ENCODE data around the gene RAD51B. TPM values are rescaled to one million over a fixed set of nuclear protein-coding genes. Genes with fewer than 3 reads are reported as not detected.

RAD51B gene
- total and polyA plus RNA-seq, 2 of the 13 experiments (the other 11 are each of a cell fraction or from before 2014, with no cell fraction given): 7.0 to 9.5 TPM

DNA sequence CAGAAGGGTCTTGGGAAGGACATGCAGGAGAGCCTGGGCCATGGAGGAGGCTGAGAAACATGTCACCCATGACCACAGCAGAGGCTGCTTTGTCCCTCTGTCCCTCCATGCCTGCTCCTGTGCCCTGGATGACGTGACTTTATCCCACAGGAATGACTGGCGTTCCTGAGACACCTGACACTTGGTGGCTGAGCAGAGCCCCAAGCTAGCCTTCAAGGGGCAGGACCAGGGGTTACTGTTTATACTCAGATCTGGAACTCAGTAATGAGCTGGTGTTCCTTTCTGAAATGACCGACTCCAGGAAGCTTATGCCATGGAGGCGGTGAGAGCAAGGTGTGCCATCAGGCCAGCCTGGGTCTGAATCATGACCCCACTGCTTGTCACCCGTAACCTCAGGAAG lies 929.1 kb downstream of the RAD51B start (continued):
- TF ChIP-seq SIN3A (IDR thresholded peaks at IDR 0.05; ENCODE audit: borderline replicate concordance, low read depth, low read length) (no peak), SAP130 (CRISPR knock-in tag; IDR thresholded peaks at IDR 0.05; ENCODE audit: low read depth) (no peak), SUZ12 (IDR thresholded peaks at IDR 0.05; ENCODE audit: low read depth, low read length) (no peak), IRX3 (CRISPR knock-in tag; IDR thresholded peaks at IDR 0.05; ENCODE audit: borderline replicate concordance, low read depth) (no peak), ZNF615 (CRISPR knock-in tag; IDR thresholded peaks at IDR 0.05; ENCODE audit: borderline replicate concordance) (no peak), RARA (CRISPR knock-in tag; IDR thresholded peaks at IDR 0.05) (no peak), ZNF878 (CRISPR knock-in tag; IDR thresholded peaks at IDR 0.05) (no peak), ZNF296 (CRISPR knock-in tag; conservative IDR thresholded peaks at IDR 0.05) (no peak)

DNA sequence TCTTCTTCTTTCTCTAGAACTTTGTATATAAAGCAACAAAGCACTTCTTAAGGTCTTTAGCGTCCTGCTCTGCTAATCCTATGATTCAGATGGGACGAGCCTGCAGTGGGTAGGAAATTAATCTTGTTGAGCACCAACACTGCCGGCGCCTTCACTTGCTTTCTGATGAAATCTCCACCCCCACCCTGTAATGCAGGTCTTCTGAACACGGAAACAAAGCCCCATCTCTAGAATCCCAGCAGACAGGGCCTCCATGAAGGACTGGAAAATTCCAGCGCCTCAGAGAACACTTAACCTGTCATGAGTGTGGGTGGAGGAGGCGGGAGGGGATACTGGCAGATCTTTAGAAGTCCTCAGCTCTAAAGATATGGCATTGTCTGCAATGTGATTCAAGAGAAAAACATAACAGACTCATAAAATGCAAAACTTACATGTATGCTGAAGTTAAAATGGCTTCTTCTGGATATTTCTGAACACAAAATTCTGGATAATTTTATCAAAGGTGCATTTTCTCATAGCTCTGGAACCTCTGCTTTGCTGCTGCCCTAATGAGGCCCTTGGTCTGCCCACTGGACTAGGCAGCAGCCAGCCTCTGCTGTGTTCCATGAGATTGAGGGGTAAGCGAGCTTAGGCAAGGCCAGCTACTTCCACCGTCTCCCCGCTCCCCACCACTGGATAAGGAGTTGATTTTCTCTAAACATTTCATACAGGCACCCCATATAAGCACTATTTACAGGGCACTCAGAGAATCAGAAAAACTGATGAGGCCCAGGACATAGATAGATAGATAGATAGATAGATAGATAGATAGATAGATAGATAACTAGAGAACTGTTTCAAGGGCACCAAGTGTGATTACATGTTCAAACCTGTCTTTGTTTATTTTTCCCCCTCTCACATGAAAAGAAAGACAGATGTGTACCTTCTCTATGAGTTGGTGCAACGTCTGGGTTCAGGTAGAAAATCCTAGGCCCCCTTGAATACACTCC lies 930.2 kb downstream of the RAD51B start:
- Histone ChIP-seq H3K9me3 (ENCODE audit: low read length) (no peaks in the 10 kb centered on the region), H3K27ac (ENCODE audit: extremely low read length, insufficient read depth, low read length) (no peak overlapping the region), H3K36me3 (replicated peaks in 1 of 2; ENCODE audit: control insufficient read depth in 1 of 2, insufficient read depth in 2 of 2, low read length in 2 of 2) (no peaks in the 10 kb centered on the region), H3K4me3 (replicated peaks in 1 of 3; ENCODE audit: insufficient read depth in 1 of 3, low read depth in 2 of 3, low read length in 3 of 3) (no peak overlapping the region), H3K9ac (ENCODE audit: insufficient read depth, low read depth, low read length) (no peak overlapping the region), H2AFZ (ENCODE audit: low read length) (no peak overlapping the region), H3K79me2 (ENCODE audit: insufficient read depth, low read length) (no peaks in the 10 kb centered on the region), H3K27me3 (ENCODE audit: control insufficient read depth in 1 of 2, insufficient read depth in 2 of 2, low read length in 2 of 2) (no peaks in the 10 kb centered on the region), H4K20me1 (ENCODE audit: insufficient read depth, low read length) (no peaks in the 10 kb centered on the region), H3K4me2 (ENCODE audit: low read depth, low read length) (no peak overlapping the region), H3K4me1 (ENCODE audit: insufficient read depth, low read length) (peaks cover 71% of the 10 kb centered on the region)
- FAIRE-seq: no peak
- 78% methylated on average over 11 of the region's 11 CpGs for WGBS (ENCODE audit: low lambda C conversion rate)
- ChIA-PET POLR2A (interaction anchor here (2.1 kb wide), 1 partner anchor 43 kb away, joined by 10 read pairs; the partner anchor contains the start of gene ZFP36L1), CTCF (ENCODE audit: low intra/inter-chr PET ratio, low total read pairs) (no interaction called here)
- no peak for DNase-seq (ENCODE audit: low spot score)
- in situ Hi-C loops (cut with HindIII; ENCODE audit: extremely low pct_ligation_motif_present, low pct_unique_long_range_greater_than_20kb): no loop called here
- intact Hi-C loops (cut with micrococcal nuclease; ENCODE audit: unreplicated experiment): no loop called here
- BruUV-seq (replicated peaks): no TSS peak
- no peak for ATAC-seq
- TF ChIP-seq KAT7 (CRISPR knock-in tag; IDR thresholded peaks at IDR 0.05; ENCODE audit: borderline replicate concordance) (no peak), ZNF781 (CRISPR knock-in tag; IDR thresholded peaks at IDR 0.05; ENCODE audit: borderline replicate concordance, not compliant biosample characterization) (no peak), ZBTB8A (CRISPR knock-in tag; IDR thresholded peaks at IDR 0.05; ENCODE audit: borderline replicate concordance, low read depth) (no peak), SSRP1 (CRISPR knock-in tag; IDR thresholded peaks at IDR 0.05) (no peak), THAP11 (CRISPR knock-in tag; IDR thresholded peaks at IDR 0.05) (no peak), ZNF879 (CRISPR knock-in tag; IDR thresholded peaks at IDR 0.05) (no peak), BHLHE40 (IDR thresholded peaks at IDR 0.05; ENCODE audit: low read length) (no peak), GTF2F1 (IDR thresholded peaks at IDR 0.05; ENCODE audit: low read length) (no peak)
- TF ChIP-seq, protein P1, sequence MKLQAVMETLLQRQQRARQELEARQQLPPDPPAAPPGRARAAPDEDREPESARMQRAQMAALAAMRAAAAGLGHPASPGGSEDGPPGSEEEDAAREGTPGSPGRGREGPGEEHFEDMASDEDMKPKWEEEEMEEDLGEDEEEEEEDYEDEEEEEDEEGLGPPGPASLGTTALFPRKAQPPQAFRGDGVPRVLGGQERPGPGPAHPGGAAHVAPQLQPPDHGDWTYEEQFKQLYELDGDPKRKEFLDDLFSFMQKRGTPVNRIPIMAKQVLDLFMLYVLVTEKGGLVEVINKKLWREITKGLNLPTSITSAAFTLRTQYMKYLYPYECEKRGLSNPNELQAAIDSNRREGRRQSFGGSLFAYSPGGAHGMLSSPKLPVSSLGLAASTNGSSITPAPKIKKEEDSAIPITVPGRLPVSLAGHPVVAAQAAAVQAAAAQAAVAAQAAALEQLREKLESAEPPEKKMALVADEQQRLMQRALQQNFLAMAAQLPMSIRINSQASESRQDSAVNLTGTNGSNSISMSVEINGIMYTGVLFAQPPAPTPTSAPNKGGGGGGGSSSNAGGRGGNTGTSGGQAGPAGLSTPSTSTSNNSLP (IDR thresholded peaks at IDR 0.05; ENCODE audit: low read depth, low read length): no peak
- TF ChIP-seq, protein P2, sequence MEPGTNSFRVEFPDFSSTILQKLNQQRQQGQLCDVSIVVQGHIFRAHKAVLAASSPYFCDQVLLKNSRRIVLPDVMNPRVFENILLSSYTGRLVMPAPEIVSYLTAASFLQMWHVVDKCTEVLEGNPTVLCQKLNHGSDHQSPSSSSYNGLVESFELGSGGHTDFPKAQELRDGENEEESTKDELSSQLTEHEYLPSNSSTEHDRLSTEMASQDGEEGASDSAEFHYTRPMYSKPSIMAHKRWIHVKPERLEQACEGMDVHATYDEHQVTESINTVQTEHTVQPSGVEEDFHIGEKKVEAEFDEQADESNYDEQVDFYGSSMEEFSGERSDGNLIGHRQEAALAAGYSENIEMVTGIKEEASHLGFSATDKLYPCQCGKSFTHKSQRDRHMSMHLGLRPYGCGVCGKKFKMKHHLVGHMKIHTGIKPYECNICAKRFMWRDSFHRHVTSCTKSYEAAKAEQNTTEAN (CRISPR knock-in tag; conservative IDR thresholded peaks at IDR 0.05): no peak
- TF ChIP-seq, protein P3, sequence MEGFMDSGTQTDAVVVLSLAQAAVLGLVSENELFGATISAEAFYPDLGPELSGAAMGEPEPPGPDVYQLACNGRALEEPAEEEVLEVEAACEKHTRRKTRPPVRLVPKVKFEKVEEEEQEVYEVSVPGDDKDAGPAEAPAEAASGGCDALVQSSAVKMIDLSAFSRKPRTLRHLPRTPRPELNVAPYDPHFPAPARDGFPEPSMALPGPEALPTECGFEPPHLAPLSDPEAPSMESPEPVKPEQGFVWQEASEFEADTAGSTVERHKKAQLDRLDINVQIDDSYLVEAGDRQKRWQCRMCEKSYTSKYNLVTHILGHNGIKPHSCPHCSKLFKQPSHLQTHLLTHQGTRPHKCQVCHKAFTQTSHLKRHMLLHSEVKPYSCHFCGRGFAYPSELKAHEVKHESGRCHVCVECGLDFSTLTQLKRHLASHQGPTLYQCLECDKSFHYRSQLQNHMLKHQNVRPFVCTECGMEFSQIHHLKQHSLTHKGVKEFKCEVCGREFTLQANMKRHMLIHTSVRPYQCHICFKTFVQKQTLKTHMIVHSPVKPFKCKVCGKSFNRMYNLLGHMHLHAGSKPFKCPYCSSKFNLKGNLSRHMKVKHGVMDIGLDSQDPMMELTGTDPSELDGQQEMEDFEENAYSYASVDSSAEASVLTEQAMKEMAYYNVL (CRISPR knock-in tag; IDR thresholded peaks at IDR 0.05; ENCODE audit: borderline replicate concordance): no peak

All from HepG2 (cell line).